ENCODE data around the gene MAML2. TPM values are rescaled to one million over a fixed set of nuclear protein-coding genes. Genes with fewer than 3 reads are reported as not detected.

Gene MAML2
- total and polyA plus RNA-seq, 9 of the 15 experiments (the other 6 are each of a cell fraction or from before 2014, with no cell fraction given): 0.79 to 6.8 (median 4.8) TPM

DNA sequence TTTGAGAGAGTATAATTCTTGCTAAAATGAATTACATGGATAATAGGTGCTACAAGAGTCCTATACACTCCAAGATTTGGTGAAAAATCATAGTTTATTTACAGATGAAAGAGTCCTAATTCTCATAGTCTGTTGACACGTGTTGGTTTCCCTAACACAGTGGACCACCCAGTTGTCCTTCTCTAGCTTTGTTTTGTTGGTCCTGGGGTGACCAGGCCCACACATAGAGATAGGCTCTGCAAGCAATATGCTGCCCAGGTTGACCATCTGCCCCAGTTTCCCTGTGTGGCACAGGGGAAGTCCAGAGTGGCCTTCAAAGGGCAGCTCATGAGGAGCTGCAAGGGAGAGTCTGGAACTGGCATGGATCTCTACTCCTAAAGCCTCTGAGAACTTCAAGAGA is 184.9 kb downstream of the MAML2 start:
- no peak for ATAC-seq
- no peaks in the 10 kb centered on the region for H3K79me2 ChIP-seq (ENCODE audit: control insufficient read depth, insufficient read depth, low read length)
- TF ChIP-seq BRD9 (IDR thresholded peaks at IDR 0.05; ENCODE audit: low read depth, partially characterized antibody) (no peak), RFX1 (IDR thresholded peaks at IDR 0.05) (no peak), MAZ (CRISPR knock-in tag; conservative IDR thresholded peaks at IDR 0.05 in 1 of 2, IDR thresholded peaks at IDR 0.05 in 1 of 2) (no peak), RBM14 (IDR thresholded peaks at IDR 0.05; ENCODE audit: borderline replicate concordance, insufficient read depth, low read depth, low read length) (no peak), BHLHE40 (IDR thresholded peaks at IDR 0.05; ENCODE audit: low read length) (no peak), RBFOX2 (IDR thresholded peaks at IDR 0.05; ENCODE audit: low read depth, low read length) (no peak), TAF1 (IDR thresholded peaks at IDR 0.05; ENCODE audit: control insufficient read depth, extremely low read depth, insufficient read depth, low read length, severe bottlenecking) (no peak), SMARCA5 (IDR thresholded peaks at IDR 0.05) (no peak), BDP1 (IDR thresholded peaks at IDR 0.05; ENCODE audit: insufficient read depth, insufficient read length) (no peak), LARP7 (IDR thresholded peaks at IDR 0.05) (no peak), PCBP1 (IDR thresholded peaks at IDR 0.05; ENCODE audit: low read depth, low read length, poor library complexity, severe bottlenecking) (no peak), MTA1 (IDR thresholded peaks at IDR 0.05; ENCODE audit: borderline replicate concordance) (no peak), KAT2B (IDR thresholded peaks at IDR 0.05; ENCODE audit: low read depth, low read length) (no peak), SMC3 (conservative IDR thresholded peaks at IDR 0.05; ENCODE audit: insufficient read depth, low read depth, low read length) (no peak), FIP1L1 (IDR thresholded peaks at IDR 0.05; ENCODE audit: low read depth, low read length, poor library complexity, severe bottlenecking) (no peak), MYC (IDR thresholded peaks at IDR 0.05; ENCODE audit: low read depth, low read length) (no peak), MYC (CRISPR knock-in tag; IDR thresholded peaks at IDR 0.05; ENCODE audit: borderline replicate concordance, low read depth) (no peak), ZNF696 (CRISPR knock-in tag; conservative IDR thresholded peaks at IDR 0.05) (no peak)
- TF ChIP-seq, protein P1, sequence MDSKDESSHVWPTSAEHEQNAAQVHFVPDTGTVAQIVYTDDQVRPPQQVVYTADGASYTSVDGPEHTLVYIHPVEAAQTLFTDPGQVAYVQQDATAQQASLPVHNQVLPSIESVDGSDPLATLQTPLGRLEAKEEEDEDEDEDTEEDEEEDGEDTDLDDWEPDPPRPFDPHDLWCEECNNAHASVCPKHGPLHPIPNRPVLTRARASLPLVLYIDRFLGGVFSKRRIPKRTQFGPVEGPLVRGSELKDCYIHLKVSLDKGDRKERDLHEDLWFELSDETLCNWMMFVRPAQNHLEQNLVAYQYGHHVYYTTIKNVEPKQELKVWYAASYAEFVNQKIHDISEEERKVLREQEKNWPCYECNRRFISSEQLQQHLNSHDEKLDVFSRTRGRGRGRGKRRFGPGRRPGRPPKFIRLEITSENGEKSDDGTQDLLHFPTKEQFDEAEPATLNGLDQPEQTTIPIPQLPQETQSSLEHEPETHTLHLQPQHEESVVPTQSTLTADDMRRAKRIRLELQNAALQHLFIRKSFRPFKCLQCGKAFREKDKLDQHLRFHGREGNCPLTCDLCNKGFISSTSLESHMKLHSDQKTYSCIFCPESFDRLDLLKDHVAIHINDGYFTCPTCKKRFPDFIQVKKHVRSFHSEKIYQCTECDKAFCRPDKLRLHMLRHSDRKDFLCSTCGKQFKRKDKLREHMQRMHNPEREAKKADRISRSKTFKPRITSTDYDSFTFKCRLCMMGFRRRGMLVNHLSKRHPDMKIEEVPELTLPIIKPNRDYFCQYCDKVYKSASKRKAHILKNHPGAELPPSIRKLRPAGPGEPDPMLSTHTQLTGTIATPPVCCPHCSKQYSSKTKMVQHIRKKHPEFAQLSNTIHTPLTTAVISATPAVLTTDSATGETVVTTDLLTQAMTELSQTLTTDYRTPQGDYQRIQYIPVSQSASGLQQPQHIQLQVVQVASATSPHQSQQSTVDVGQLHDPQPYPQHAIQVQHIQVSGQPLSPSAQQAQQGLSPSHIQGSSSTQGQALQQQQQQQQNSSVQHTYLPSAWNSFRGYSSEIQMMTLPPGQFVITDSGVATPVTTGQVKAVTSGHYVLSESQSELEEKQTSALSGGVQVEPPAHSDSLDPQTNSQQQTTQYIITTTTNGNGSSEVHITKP (IDR thresholded peaks at IDR 0.05; ENCODE audit: partially characterized antibody): no peak
- TF ChIP-seq, protein P2, sequence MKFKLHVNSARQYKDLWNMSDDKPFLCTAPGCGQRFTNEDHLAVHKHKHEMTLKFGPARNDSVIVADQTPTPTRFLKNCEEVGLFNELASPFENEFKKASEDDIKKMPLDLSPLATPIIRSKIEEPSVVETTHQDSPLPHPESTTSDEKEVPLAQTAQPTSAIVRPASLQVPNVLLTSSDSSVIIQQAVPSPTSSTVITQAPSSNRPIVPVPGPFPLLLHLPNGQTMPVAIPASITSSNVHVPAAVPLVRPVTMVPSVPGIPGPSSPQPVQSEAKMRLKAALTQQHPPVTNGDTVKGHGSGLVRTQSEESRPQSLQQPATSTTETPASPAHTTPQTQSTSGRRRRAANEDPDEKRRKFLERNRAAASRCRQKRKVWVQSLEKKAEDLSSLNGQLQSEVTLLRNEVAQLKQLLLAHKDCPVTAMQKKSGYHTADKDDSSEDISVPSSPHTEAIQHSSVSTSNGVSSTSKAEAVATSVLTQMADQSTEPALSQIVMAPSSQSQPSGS (CRISPR knock-in tag; IDR thresholded peaks at IDR 0.05): no peak
- no peak for FAIRE-seq
- no TSS peak for BruUV-seq (replicated peaks)
- WGBS (ENCODE audit: insufficient coverage, low coverage, missing lambda C conversion rate): 73% methylated on average over 1 of the region's 1 CpG
- H3K9ac ChIP-seq (ENCODE audit: insufficient read depth in 1 of 2, low read depth in 2 of 2, low read length in 2 of 2): no peak overlapping the region
- no peak overlapping the region for H3K4me3 ChIP-seq
- no peaks in the 10 kb centered on the region for H3K36me3 ChIP-seq (ENCODE audit: control insufficient read depth, insufficient read depth, low read length)
- H3K27ac ChIP-seq (ENCODE audit: extremely low read depth, low read depth, low read length): no peak overlapping the region
- H4K20me1 ChIP-seq (replicated peaks; ENCODE audit: control insufficient read depth, insufficient read depth, low read length): no peaks in the 10 kb centered on the region
- DNase-seq (ENCODE audit: extremely low read depth in 1 of 4, low spot score in 3 of 4): no peak
- no peaks in the 10 kb centered on the region for H3K27me3 ChIP-seq (ENCODE audit: control insufficient read depth in 2 of 2, insufficient read depth in 2 of 2, low read length in 2 of 2)
- intact Hi-C loops (cut with micrococcal nuclease): no loop called here
- no peaks in the 10 kb centered on the region for H3K9me1 ChIP-seq (ENCODE audit: control insufficient read depth, insufficient read depth, low read length)
- in situ Hi-C loops (cut with MboI): no loop called here
- ChIA-PET POLR2A (interaction anchor here (0.6 kb wide), 1 partner anchor 39 kb away, joined by 3 read pairs; no protein-coding TSS in a partner anchor), CTCF (ENCODE audit: low intra/inter-chr PET ratio) (interaction anchor here (1.0 kb wide), 1 partner anchor 185 kb away, joined by 3 read pairs; the partner anchor contains the start of gene MAML2)
- no peak overlapping the region for H2AFZ ChIP-seq (ENCODE audit: low read depth, low read length)
- no peaks in the 10 kb centered on the region for H3K9me3 ChIP-seq (replicated peaks; ENCODE audit: control insufficient read depth, insufficient read depth, low read depth, low read length)
- H3K4me2 ChIP-seq (ENCODE audit: insufficient read depth, low read length): no peak overlapping the region
- H3K4me1 ChIP-seq (replicated peaks in 1 of 2; ENCODE audit: control insufficient read depth in 2 of 2, insufficient read depth in 2 of 2, low read length in 2 of 2): peaks cover 12 to 36% of the 10 kb centered on the region in 2 experiments; a peak in 4 of 5 replicates

All from K562 (cell line).